HEK293 (cell line): Measurements from ENCODE around the gene ZCCHC24.

Experiments
- KLF16 ChIP-seq: fragments of 450-650 bp; formaldehyde crosslinking; IDR thresholded peaks from 2 replicates; pipeline ENCODE4 v1.5.1; 2017; ENCODE audit warnings: missing biosample characterization, missing genetic modification characterization
- KLF7 ChIP-seq: fragments of 450-650 bp; formaldehyde crosslinking; IDR thresholded peaks from 2 replicates; pipeline ENCODE4 v1.5.1; 2016; ENCODE audit warnings: missing biosample characterization, missing genetic modification characterization, borderline replicate concordance
- OSR2 ChIP-seq: fragments of 450-650 bp; formaldehyde crosslinking; IDR thresholded peaks from 2 replicates; pipeline ENCODE4 v1.5.1; 2016; ENCODE audit warnings: missing biosample characterization, missing genetic modification characterization
- PRDM6 ChIP-seq: fragments of 450-650 bp; formaldehyde crosslinking; IDR thresholded peaks from 2 replicates; pipeline ENCODE4 v1.5.1; 2017; ENCODE audit warnings: missing biosample characterization, missing genetic modification characterization
- TCF7L2 ChIP-seq: IDR thresholded peaks from 2 replicates; pipeline ENCODE4 v1.6.1; 2011; ENCODE audit warnings: low read depth, mild to moderate bottlenecking, inconsistent platforms, low read length, moderate library complexity, borderline replicate concordance
- ZEB2 ChIP-seq: fragments of 450-650 bp; formaldehyde crosslinking; IDR thresholded peaks from 2 replicates; pipeline ENCODE4 v1.5.1; 2016; ENCODE audit warnings: missing biosample characterization, missing genetic modification characterization
- ZFHX2 ChIP-seq: fragments of 450-650 bp; formaldehyde crosslinking; conservative IDR thresholded peaks from 2 replicates; pipeline ENCODE4 v1.5.1; 2016; ENCODE audit warnings: missing biosample characterization, missing genetic modification characterization
- ZFP69B ChIP-seq: fragments of 450-650 bp; formaldehyde crosslinking; IDR thresholded peaks from 2 replicates; pipeline ENCODE4 v1.5.1; 2016; ENCODE audit warnings: missing biosample characterization, missing genetic modification characterization
- ZNF16 ChIP-seq: fragments of 450-650 bp; formaldehyde crosslinking; IDR thresholded peaks from 2 replicates; pipeline ENCODE4 v1.5.1; 2016; ENCODE audit warnings: low read depth, missing biosample characterization, missing genetic modification characterization
- ZNF248 ChIP-seq: fragments of 450-650 bp; formaldehyde crosslinking; IDR thresholded peaks from 2 replicates; pipeline ENCODE4 v1.5.1; 2017; ENCODE audit warnings: missing biosample characterization, missing genetic modification characterization
- ZNF280D ChIP-seq: fragments of 450-650 bp; formaldehyde crosslinking; IDR thresholded peaks from 2 replicates; pipeline ENCODE4 v1.5.1; 2016; ENCODE audit warnings: missing biosample characterization, missing genetic modification characterization
- ZNF324 ChIP-seq: fragments of 450-650 bp; formaldehyde crosslinking; IDR thresholded peaks from 2 replicates; pipeline ENCODE4 v1.5.1; 2016; ENCODE audit warnings: missing biosample characterization, missing genetic modification characterization
- ZNF341 ChIP-seq: fragments of 450-650 bp; formaldehyde crosslinking; IDR thresholded peaks from 2 replicates; pipeline ENCODE4; 2016; ENCODE audit warnings: low read depth, missing biosample characterization, missing genetic modification characterization
- ZNF354C ChIP-seq: fragments of 450-650 bp; formaldehyde crosslinking; IDR thresholded peaks from 2 replicates; pipeline ENCODE4 v1.5.1; 2016; ENCODE audit warnings: missing biosample characterization, missing genetic modification characterization, low read depth, borderline replicate concordance
- ZNF37A ChIP-seq: fragments of 450-650 bp; IDR thresholded peaks from 2 replicates; pipeline ENCODE4 v1.5.1; 2018; ENCODE audit warnings: missing biosample characterization, missing genetic modification characterization
- ZNF426 ChIP-seq: fragments of 450-650 bp; formaldehyde crosslinking; IDR thresholded peaks from 2 replicates; pipeline ENCODE4 v1.5.1; 2017; ENCODE audit warnings: missing biosample characterization, missing genetic modification characterization, mild to moderate bottlenecking, inconsistent platforms, moderate library complexity
- ZNF561 ChIP-seq: fragments of 450-650 bp; IDR thresholded peaks from 2 replicates; pipeline ENCODE4 v1.5.1; 2018; ENCODE audit warnings: missing biosample characterization, missing genetic modification characterization, borderline replicate concordance
- ZNF585B ChIP-seq: fragments of 450-650 bp; formaldehyde crosslinking; IDR thresholded peaks from 2 replicates; pipeline ENCODE4 v1.5.1; 2016; ENCODE audit warnings: missing biosample characterization, missing genetic modification characterization
- ZNF600 ChIP-seq: fragments of 450-650 bp; formaldehyde crosslinking; IDR thresholded peaks from 2 replicates; pipeline ENCODE4 v1.5.1; 2016; ENCODE audit warnings: missing biosample characterization, missing genetic modification characterization
- ZNF623 ChIP-seq: fragments of 450-650 bp; formaldehyde crosslinking; IDR thresholded peaks from 2 replicates; pipeline ENCODE4 v1.5.1; 2016; ENCODE audit warnings: missing biosample characterization, missing genetic modification characterization
- ZNF629 ChIP-seq: fragments of 450-650 bp; formaldehyde crosslinking; IDR thresholded peaks from 2 replicates; pipeline ENCODE4 v1.5.1; 2017; ENCODE audit warnings: missing biosample characterization, missing genetic modification characterization
- ZNF658 ChIP-seq: fragments of 450-650 bp; formaldehyde crosslinking; IDR thresholded peaks from 2 replicates; pipeline ENCODE4; 2016; ENCODE audit warnings: missing biosample characterization, missing genetic modification characterization
- ZSCAN18 ChIP-seq: fragments of 450-650 bp; formaldehyde crosslinking; IDR thresholded peaks from 2 replicates; pipeline ENCODE4 v1.5.1; 2016; ENCODE audit warnings: missing biosample characterization, missing genetic modification characterization
- ZSCAN23 ChIP-seq: fragments of 450-650 bp; formaldehyde crosslinking; IDR thresholded peaks from 2 replicates; pipeline ENCODE4 v1.5.1; 2016; ENCODE audit warnings: missing biosample characterization, missing genetic modification characterization
- TF ChIP-seq, protein P1 (sequence below): fragments of 450-650 bp; formaldehyde crosslinking; IDR thresholded peaks from 2 replicates; pipeline ENCODE4 v1.5.1; 2016; ENCODE audit warnings: missing biosample characterization, missing genetic modification characterization, low read depth

The ZCCHC24 gene

GRCh38 chr10:79381804-79382221, 63.6 kb downstream of the ZCCHC24 start (continued):
- peak; percentile 63; the same call in 1 of the 2 replicates for TF ChIP-seq ZEB2 (tag by site-specific recombination)
- peak; percentile 84 for TF ChIP-seq ZNF629 (tag by site-specific recombination)
- TF ChIP-seq ZSCAN18 (tag by site-specific recombination): no peak
- no peak for TF ChIP-seq KLF16 (tag by site-specific recombination)
- TF ChIP-seq ZNF354C (tag by site-specific recombination): no peak
- TF ChIP-seq PRDM6 (tag by site-specific recombination): no peak
- TF ChIP-seq OSR2: no peak
- TF ChIP-seq ZNF585B (tag by site-specific recombination): no peak
- no peak for TF ChIP-seq ZNF16
- no peak for TF ChIP-seq ZNF280D (tag by site-specific recombination)
- no peak; the same call in 1 of the 2 replicates for TF ChIP-seq ZNF600 (tag by site-specific recombination)
- no peak for TF ChIP-seq ZFHX2 (tag by site-specific recombination)
- no peak for TF ChIP-seq ZNF561 (tag by site-specific recombination)
- TF ChIP-seq ZNF324 (tag by site-specific recombination): no peak
- no peak for TF ChIP-seq ZNF248 (tag by site-specific recombination)
- no peak for TF ChIP-seq ZNF341 (tag by site-specific recombination)
- no peak for TF ChIP-seq ZNF658
- no peak for TF ChIP-seq ZSCAN23 (tag by site-specific recombination)
- TF ChIP-seq TCF7L2: no peak
- no peak for TF ChIP-seq ZNF37A
- 0 out of 2 replicates have a peak, but pooled peaks have one; percentile 61 for TF ChIP-seq ZFP69B (tag by site-specific recombination)
- TF ChIP-seq, protein P1, sequence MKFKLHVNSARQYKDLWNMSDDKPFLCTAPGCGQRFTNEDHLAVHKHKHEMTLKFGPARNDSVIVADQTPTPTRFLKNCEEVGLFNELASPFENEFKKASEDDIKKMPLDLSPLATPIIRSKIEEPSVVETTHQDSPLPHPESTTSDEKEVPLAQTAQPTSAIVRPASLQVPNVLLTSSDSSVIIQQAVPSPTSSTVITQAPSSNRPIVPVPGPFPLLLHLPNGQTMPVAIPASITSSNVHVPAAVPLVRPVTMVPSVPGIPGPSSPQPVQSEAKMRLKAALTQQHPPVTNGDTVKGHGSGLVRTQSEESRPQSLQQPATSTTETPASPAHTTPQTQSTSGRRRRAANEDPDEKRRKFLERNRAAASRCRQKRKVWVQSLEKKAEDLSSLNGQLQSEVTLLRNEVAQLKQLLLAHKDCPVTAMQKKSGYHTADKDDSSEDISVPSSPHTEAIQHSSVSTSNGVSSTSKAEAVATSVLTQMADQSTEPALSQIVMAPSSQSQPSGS (tag by site-specific recombination): peak; percentile 62; the same call in 1 of the 2 replicates
- no peak for TF ChIP-seq ZNF623 (tag by site-specific recombination)
- no peak for TF ChIP-seq KLF7 (tag by site-specific recombination)
- no peak for TF ChIP-seq ZNF426 (tag by site-specific recombination)
- TF ChIP-seq, all 188 proteins: peak for 22
